ENCODE results near the gene SPNS1.

The SPNS1 gene

DNA sequence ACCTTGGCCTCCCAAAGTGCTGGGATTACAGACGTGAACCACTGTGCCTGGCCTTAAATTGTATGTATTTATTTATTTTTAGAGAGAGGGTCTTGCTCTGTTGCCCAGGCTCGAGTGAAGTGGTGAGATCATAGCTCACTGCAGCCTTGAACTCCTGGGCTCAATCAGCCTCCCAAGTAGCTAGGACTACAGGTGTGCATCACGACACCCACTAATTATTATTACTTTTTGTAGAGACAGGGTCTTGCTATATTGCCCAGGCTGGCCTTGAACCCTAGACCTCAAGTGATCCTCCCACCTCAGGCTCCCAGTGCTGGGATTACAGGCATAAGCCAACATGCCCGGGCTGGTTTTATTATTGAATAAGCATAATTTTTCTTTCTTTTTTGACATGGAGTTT is 27.9 kb upstream of the SPNS1 start:
- H3K4me1 ChIP-seq (ENCODE audit: control insufficient read depth in 1 of 2, insufficient read depth in 1 of 2, low read depth in 1 of 2, low read length in 1 of 2), result peaks cover 17 to 19% of the 10 kb centered on the region in 2 experiments
- H3K36me3 ChIP-seq, result no peaks in the 10 kb centered on the region
- no peaks in the 10 kb centered on the region for H3K9me3 ChIP-seq
- H3K4me3 ChIP-seq (ENCODE audit: low read depth in 1 of 2, low read length in 1 of 2), result no peak overlapping the region
- TF ChIP-seq, protein P1, sequence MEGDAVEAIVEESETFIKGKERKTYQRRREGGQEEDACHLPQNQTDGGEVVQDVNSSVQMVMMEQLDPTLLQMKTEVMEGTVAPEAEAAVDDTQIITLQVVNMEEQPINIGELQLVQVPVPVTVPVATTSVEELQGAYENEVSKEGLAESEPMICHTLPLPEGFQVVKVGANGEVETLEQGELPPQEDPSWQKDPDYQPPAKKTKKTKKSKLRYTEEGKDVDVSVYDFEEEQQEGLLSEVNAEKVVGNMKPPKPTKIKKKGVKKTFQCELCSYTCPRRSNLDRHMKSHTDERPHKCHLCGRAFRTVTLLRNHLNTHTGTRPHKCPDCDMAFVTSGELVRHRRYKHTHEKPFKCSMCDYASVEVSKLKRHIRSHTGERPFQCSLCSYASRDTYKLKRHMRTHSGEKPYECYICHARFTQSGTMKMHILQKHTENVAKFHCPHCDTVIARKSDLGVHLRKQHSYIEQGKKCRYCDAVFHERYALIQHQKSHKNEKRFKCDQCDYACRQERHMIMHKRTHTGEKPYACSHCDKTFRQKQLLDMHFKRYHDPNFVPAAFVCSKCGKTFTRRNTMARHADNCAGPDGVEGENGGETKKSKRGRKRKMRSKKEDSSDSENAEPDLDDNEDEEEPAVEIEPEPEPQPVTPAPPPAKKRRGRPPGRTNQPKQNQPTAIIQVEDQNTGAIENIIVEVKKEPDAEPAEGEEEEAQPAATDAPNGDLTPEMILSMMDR (IDR thresholded peaks at IDR 0.05), result no peak
- peaks cover 9% of the 10 kb centered on the region for H3K27me3 ChIP-seq
- no peak overlapping the region for H3K27ac ChIP-seq

DNA sequence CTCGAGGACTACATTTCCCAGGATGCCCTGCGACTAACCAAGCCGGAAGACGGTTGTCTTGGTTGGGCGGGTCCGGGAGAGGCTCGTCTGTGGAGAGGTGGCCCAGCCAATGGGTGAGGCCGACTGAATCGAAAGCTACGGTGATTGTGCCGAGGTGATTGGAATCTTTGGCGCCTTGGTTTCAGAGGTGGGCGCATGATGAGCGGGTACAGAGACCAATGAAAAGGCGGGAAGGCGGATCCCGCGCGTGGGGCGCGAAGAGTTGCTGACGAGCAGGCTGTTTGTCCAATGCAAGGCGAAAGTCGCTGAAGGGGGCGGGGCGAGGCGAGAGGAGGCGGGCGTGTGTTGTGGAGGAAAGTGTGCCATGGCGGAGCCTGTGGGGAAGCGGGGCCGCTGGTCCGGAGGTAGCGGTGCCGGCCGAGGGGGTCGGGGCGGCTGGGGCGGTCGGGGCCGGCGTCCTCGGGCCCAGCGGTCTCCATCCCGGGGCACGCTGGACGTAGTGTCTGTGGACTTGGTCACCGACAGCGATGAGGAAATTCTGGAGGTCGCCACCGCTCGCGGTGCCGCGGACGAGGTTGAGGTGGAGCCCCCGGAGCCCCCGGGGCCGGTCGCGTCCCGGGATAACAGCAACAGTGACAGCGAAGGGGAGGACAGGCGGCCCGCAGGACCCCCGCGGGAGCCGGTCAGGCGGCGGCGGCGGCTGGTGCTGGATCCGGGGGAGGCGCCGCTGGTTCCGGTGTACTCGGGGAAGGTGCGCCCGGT is 23.7 kb upstream of the SPNS1 start, which contains the start of gene NFATC2IP:
NFATC2IP (plus strand) TSS at position 290 of the 762 bp plus-strand sequence; CDS start at position 365, 75 bp downstream.
- peaks cover 9% of the 10 kb centered on the region for H3K27me3 ChIP-seq
- H3K4me1 ChIP-seq (ENCODE audit: control insufficient read depth in 1 of 2, insufficient read depth in 1 of 2, low read depth in 1 of 2, low read length in 1 of 2), result peaks cover 17 to 18% of the 10 kb centered on the region in 2 experiments
- no peaks in the 10 kb centered on the region for H3K9me3 ChIP-seq
- peak within 1 kb of the TSS; percentile 79 to 95 for H3K4me3 ChIP-seq (ENCODE audit: low read depth in 1 of 2, low read length in 1 of 2)
- TF ChIP-seq, protein P1 (IDR thresholded peaks at IDR 0.05), result peak; percentile 29
- H3K36me3 ChIP-seq, result peaks cover 20% of the 10 kb centered on the region
- peak within 1 kb of the TSS; percentile 80 for H3K27ac ChIP-seq

DNA sequence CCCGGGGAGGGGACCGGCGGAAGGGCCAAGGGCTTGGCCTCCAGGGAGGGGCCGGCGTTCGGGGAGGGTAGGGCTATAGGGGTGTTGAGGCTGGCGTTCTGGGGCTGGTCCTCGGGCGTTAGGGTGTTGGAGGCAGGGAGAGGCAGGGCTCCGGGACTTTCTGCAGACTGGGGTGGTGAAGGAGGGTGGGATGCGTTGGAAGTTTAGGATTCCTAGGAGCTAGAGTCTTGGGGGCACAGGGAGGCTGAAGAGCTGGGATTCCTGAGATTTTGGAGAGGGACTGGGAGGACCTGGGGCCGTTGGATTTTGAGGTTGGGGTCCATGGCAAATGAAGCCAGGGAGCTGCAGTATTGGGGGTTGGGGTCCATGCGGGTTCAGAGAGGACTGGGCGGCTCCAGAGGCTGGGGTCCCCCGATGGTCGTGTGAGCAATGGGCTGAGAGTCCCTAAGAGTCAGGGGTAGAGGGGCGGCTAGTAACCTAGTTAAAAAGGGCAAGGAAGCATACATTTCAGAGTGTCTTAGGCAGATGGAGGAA is 23.1 kb upstream of the SPNS1 start:
- no peaks in the 10 kb centered on the region for H3K9me3 ChIP-seq
- H3K4me3 ChIP-seq (ENCODE audit: low read depth in 1 of 2, low read length in 1 of 2), result peak overlapping the region; percentile 79 to 95
- H3K27me3 ChIP-seq, result peaks cover 9% of the 10 kb centered on the region
- H3K36me3 ChIP-seq, result peaks cover 27% of the 10 kb centered on the region
- TF ChIP-seq, protein P1 (IDR thresholded peaks at IDR 0.05), result no peak
- peak overlapping the region; percentile 80 for H3K27ac ChIP-seq
- peaks cover 16% of the 10 kb centered on the region in 2 experiments for H3K4me1 ChIP-seq (ENCODE audit: control insufficient read depth in 1 of 2, insufficient read depth in 1 of 2, low read depth in 1 of 2, low read length in 1 of 2)

GRCh38 chr16:28958216-28958615 is 16.4 kb upstream of the SPNS1 start:
- no peaks in the 10 kb centered on the region for H3K27me3 ChIP-seq
- peaks cover 82% of the 10 kb centered on the region for H3K36me3 ChIP-seq
- TF ChIP-seq, protein P1 (IDR thresholded peaks at IDR 0.05), result no peak
- H3K4me1 ChIP-seq (ENCODE audit: control insufficient read depth in 1 of 2, insufficient read depth in 1 of 2, low read depth in 1 of 2, low read length in 1 of 2), result no peaks in the 10 kb centered on the region
- H3K9me3 ChIP-seq, result no peaks in the 10 kb centered on the region
- H3K4me3 ChIP-seq (ENCODE audit: low read depth in 1 of 2, low read length in 1 of 2), result no peak overlapping the region
- H3K27ac ChIP-seq, result no peak overlapping the region

DNA sequence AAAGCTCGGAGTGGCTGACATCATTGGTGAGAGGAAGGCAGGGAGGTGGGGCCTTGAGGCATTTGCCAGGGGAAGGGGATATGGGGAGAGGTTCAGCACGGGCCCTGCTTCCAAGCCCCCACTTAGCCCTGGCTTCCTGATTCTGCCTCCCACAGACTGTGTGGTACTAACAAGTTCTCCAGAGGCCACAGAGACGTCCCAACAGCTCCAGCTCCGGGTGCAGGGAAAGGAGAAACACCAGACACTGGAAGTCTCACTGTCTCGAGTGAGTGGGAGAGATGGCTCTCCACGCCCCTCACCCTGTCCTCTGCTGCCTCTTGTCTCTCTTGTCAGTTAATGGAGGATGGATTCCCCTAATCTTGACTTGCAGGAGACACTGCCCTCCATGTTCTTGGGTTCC is 15.7 kb upstream of the SPNS1 start:
- Histone ChIP-seq H3K27me3 (no peaks in the 10 kb centered on the region), H3K36me3 (peaks cover 87% of the 10 kb centered on the region), H3K4me1 (ENCODE audit: control insufficient read depth in 1 of 2, insufficient read depth in 1 of 2, low read depth in 1 of 2, low read length in 1 of 2) (no peaks in the 10 kb centered on the region), H3K4me3 (ENCODE audit: low read depth in 1 of 2, low read length in 1 of 2) (no peak overlapping the region), H3K9me3 (no peaks in the 10 kb centered on the region), H3K27ac (no peak overlapping the region)
- TF ChIP-seq, protein P1 (IDR thresholded peaks at IDR 0.05), result no peak
